K562 (cell line): ENCODE results near the gene ZNF90.
"Not testable (repeated sequence)": the region's sequence is repeated elsewhere in the genome, so short reads cannot be mapped to it uniquely, and the experiment has no call there.

ENCODE experiments used
- CHD4 ChIP-seq: fragments of 200-600 bp; sonication (generic); IDR thresholded peaks from 3 replicates; pipeline ENCODE4 v1.6.1; 2012; ENCODE audit warnings: low read depth, mild to moderate bottlenecking, mixed read lengths, low read length, inconsistent platforms; ENCODE audit not compliant: insufficient read depth, insufficient replicate concordance, poor library complexity, severe bottlenecking
- CTCF ChIP-seq, 3 experiments: IDR thresholded peaks in 2 of 3; conservative IDR thresholded peaks in 1 of 3; 2 replicates each; pipeline ENCODE4 v1.5.1; 2011 to 2012; ENCODE audit warnings: low read length in 3 of 3, mild to moderate bottlenecking in 3 of 3, control low read depth in 2 of 3, improper control_type of control experiment in 1 of 3, inconsistent platforms in 1 of 3, low read depth in 1 of 3, mixed read lengths in 1 of 3, moderate library complexity in 1 of 3; ENCODE audit not compliant: insufficient read depth in 2 of 3
- DMBX1 ChIP-seq: fragments of 250-450 bp; sonication (Bioruptor Pico); IDR thresholded peaks from 2 replicates; pipeline ENCODE4 v1.8.0; 2022; ENCODE audit warnings: inconsistent platforms, mild to moderate bottlenecking, moderate library complexity, borderline replicate concordance
- EZH2 ChIP-seq: IDR thresholded peaks from 2 replicates; pipeline ENCODE4 v1.6.1; 2012; ENCODE audit warnings: low read depth, mild to moderate bottlenecking, inconsistent platforms, low read length, borderline replicate concordance
- FOXA1 ChIP-seq: fragments of 450-650 bp; IDR thresholded peaks from 2 replicates; pipeline ENCODE4 v1.6.1; 2016; ENCODE audit warnings: mild to moderate bottlenecking, borderline replicate concordance
- GABPB1 ChIP-seq: sonication (generic); formaldehyde crosslinking; IDR thresholded peaks from 2 replicates; pipeline ENCODE4 v1.8.0; 2022; ENCODE audit warnings: mild to moderate bottlenecking, missing genetic modification reagents
- POLR2A ChIP-seq: fragments of 450-650 bp; conservative IDR thresholded peaks from 2 replicates; pipeline ENCODE4 v1.6.1; 2016
- RBBP5 ChIP-seq: fragments of 200-600 bp; sonication (generic); IDR thresholded peaks from 2 replicates; pipeline ENCODE4 v1.6.1; 2012; ENCODE audit warnings: borderline replicate concordance, mild to moderate bottlenecking, low read length, control low read depth, inconsistent platforms; ENCODE audit not compliant: insufficient read depth, poor library complexity, severe bottlenecking
- SP1 ChIP-seq: sonication (generic); formaldehyde crosslinking; IDR thresholded peaks from 2 replicates; pipeline ENCODE4 v1.8.1; 2022; ENCODE audit warnings: mild to moderate bottlenecking, missing genetic modification reagents
- ZBTB26 ChIP-seq: fragments of 450-650 bp; formaldehyde crosslinking; IDR thresholded peaks from 2 replicates; pipeline ENCODE4 v1.4.0; 2022; ENCODE audit warnings: missing genetic modification characterization
- ZNF280B ChIP-seq: fragments of 250-450 bp; sonication (Bioruptor Pico); IDR thresholded peaks from 2 replicates; pipeline ENCODE4 v1.5.1; 2021; ENCODE audit warnings: mild to moderate bottlenecking
- ZNF707 ChIP-seq: fragments of 250-450 bp; sonication (Bioruptor Pico); conservative IDR thresholded peaks from 2 replicates; pipeline ENCODE4 v1.8.0; 2022; ENCODE audit warnings: inconsistent platforms, mild to moderate bottlenecking, moderate library complexity

GRCh38 chr19:20137714-20138113 lies 59.9 kb downstream of the ZNF90 start:
- not testable (repeated sequence) for TF ChIP-seq POLR2A; ZNF707 (CRISPR knock-in tag); GABPB1 (CRISPR knock-in tag); RBBP5; ZBTB26 (CRISPR knock-in tag); SP1 (CRISPR knock-in tag); ZNF280B; DMBX1 (CRISPR knock-in tag); EZH2; FOXA1; CHD4; CTCF (IDR thresholded peaks at IDR 0.05 in 2 of 3, conservative IDR thresholded peaks at IDR 0.05 in 1 of 3; ENCODE audit: insufficient read depth in 2 of 3, low read depth in 1 of 3, low read length in 3 of 3)
